GM18907 (cell line): Measurements from ENCODE around the gene AATK.

Experiments used
- ATAC-seq: cut with Tn5 transposase; IDR thresholded peaks from one replicate; pipeline ENCODE4 v1.9.1; 2021; ENCODE audit warnings: mild to moderate bottlenecking, moderate library complexity; ENCODE audit not compliant: unreplicated experiment

The AATK gene, protein sequence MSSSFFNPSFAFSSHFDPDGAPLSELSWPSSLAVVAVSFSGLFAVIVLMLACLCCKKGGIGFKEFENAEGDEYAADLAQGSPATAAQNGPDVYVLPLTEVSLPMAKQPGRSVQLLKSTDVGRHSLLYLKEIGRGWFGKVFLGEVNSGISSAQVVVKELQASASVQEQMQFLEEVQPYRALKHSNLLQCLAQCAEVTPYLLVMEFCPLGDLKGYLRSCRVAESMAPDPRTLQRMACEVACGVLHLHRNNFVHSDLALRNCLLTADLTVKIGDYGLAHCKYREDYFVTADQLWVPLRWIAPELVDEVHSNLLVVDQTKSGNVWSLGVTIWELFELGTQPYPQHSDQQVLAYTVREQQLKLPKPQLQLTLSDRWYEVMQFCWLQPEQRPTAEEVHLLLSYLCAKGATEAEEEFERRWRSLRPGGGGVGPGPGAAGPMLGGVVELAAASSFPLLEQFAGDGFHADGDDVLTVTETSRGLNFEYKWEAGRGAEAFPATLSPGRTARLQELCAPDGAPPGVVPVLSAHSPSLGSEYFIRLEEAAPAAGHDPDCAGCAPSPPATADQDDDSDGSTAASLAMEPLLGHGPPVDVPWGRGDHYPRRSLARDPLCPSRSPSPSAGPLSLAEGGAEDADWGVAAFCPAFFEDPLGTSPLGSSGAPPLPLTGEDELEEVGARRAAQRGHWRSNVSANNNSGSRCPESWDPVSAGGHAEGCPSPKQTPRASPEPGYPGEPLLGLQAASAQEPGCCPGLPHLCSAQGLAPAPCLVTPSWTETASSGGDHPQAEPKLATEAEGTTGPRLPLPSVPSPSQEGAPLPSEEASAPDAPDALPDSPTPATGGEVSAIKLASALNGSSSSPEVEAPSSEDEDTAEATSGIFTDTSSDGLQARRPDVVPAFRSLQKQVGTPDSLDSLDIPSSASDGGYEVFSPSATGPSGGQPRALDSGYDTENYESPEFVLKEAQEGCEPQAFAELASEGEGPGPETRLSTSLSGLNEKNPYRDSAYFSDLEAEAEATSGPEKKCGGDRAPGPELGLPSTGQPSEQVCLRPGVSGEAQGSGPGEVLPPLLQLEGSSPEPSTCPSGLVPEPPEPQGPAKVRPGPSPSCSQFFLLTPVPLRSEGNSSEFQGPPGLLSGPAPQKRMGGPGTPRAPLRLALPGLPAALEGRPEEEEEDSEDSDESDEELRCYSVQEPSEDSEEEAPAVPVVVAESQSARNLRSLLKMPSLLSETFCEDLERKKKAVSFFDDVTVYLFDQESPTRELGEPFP (N-terminal part only)

DNA sequence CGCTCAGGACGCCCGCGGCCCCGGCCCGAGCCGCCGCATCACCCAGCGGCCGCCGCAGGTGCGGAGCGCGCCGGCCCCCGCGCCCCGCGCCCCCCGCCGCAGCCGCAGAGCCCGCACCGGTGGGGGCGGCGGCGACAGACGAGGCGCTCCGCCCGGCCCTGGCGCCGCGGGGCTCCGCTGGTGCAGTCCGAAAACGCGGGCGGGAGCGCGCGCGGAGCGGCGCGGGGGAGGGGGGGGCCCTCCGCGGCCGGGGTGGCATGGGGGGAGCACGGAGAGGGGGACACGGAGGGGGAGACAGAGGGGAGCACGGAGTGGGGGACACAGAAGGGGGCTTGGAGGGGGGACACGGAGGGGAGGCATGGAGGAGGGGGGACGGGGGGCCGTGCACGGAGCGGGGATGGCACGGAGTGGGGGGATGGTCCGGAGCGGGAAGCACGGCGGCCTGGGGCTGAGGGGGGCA is at the start of gene AATK:
Gene AATK (minus strand): TSS at position 189 of the 460 bp plus-strand sequence. CDS start 229 bp downstream, outside the sequence.
- no peak for ATAC-seq

DNA sequence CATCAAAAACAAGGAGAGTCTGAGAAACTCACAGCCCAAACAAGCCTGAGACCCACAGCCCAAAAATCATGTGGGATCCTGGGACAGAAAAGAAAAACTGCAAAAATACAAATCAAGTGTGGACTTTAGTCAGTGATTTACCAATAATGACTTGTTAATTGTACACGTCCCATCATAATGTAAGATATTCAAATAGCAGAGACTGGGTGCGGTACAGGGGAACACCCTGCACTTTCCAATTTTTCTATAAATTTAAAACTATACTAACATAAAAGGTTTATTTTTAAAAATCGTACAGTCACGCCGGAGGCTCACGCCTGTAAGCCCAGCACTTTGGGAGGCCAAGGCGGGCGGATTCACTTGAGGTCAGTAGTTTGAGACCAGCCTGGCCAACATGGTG is 48.0 kb upstream of the AATK start:
- no peak for ATAC-seq

DNA sequence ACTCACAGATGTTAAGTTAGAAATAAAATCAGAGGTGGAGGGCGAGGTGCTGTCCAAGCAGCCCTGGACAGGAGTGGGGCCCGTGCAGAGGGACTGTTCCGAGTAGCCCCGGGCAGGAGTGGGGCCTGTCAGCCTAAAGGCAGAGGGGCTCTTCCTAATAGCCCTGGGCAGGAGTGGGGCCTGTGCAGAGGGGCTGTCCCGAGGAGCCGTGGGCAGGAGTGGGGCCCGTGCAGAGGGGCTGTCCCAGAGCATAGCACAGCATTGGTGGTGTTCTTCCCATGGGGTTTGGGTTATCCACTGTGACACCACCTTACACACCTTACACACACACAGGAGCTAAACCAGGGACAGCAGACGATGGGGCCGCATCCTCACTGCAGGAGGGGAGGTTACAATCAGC is 46.3 kb upstream of the AATK start:
- ATAC-seq: no peak

GRCh38 chr17:81210868-81211267 is 44.8 kb upstream of the AATK start:
- ATAC-seq: no peak

GRCh38 chr17:81210466-81210865 is 44.4 kb upstream of the AATK start:
- no peak for ATAC-seq

DNA sequence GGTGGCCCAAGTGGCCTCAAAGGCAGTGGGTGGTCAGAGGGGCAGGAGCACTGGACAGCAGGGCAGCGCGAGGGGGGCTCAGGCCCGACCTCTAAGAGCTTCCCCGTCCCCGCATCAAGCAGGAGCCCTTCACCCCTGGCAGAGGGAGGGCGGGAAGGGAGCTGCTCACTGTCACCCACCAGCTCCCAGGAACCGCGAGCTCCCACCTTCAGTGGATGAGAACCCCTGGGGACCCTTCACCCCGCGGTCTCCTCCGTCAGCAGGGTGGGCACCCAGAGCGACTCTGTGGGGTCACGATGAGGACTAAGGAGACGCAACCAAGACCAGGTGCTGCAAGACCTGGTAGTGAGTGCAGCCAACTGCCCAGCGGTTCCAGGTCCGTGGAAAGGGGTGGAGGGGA is 43.1 kb upstream of the AATK start:
- ATAC-seq: no peak

- ATAC-seq: no peak
These were observed 42.6 kb upstream of the AATK start for GRCh38 chr17:81208651-81209050.

- no peak for ATAC-seq
These were observed 41.9 kb upstream of the AATK start for GRCh38 chr17:81207610-81208581.

DNA sequence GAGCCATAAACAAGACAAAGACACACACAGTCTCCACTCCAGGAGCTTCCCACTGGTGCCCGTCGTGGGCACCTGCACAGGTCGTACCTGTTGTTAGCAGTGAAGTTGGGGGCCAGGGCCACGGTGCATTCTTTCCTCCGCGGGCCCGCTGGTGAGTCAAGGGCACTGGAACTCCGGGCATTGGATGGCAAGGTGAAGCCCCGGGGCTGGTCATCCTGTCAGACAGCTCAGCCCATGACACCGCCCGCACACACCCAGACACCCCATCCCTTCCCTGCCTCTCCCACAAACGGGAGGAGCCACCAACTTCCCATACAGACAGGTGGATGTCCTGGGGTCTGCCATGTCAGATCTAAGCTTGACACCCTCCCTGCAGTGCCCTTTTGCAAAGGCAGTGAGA is 40.6 kb upstream of the AATK start:
- ATAC-seq: no peak

DNA sequence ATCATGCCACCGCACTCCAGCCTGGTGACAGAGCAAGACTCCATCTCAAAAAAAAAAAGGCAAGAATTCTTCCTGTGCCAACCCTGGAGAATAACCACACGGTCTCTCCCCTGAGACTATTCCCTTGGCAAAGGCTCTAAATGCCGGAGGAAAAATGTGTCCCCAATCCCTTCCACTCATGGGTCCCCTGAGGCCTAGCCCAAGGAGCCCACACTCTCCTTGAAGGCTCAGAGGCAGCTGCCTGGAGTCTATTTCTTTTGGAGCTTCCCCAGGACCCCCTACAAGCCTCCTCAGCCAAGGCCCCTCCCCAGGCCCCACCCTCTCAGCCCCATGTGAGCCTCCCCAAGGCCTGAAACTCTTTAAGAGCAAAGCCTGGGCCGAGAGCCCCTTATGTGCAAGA is 40.1 kb upstream of the AATK start:
- ATAC-seq: no peak

GRCh38 chr17:81204578-81204977 is 38.6 kb upstream of the AATK start:
- ATAC-seq: no peak

DNA sequence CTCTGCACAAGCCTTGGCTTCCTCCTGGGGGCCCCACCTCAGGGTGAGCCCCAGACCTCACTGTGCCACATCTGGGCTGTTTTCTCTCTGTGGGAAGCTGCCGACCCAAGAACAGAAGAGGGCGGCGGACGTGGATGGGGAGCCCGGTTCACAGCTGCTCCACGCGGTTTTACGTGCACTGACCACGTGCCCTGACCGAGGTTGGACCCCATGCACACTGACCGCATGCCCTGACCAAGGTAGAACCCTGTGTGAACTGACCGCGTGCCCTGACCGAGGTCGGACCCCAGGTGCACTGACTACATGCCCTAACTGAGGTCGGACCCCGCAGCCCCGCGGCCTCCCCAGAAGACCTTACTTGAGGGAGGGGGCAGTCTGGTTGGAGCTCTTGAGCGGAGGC is 37.1 kb upstream of the AATK start:
- no peak for ATAC-seq

GRCh38 chr17:81202318-81202717 is 36.3 kb upstream of the AATK start:
- no peak for ATAC-seq

DNA sequence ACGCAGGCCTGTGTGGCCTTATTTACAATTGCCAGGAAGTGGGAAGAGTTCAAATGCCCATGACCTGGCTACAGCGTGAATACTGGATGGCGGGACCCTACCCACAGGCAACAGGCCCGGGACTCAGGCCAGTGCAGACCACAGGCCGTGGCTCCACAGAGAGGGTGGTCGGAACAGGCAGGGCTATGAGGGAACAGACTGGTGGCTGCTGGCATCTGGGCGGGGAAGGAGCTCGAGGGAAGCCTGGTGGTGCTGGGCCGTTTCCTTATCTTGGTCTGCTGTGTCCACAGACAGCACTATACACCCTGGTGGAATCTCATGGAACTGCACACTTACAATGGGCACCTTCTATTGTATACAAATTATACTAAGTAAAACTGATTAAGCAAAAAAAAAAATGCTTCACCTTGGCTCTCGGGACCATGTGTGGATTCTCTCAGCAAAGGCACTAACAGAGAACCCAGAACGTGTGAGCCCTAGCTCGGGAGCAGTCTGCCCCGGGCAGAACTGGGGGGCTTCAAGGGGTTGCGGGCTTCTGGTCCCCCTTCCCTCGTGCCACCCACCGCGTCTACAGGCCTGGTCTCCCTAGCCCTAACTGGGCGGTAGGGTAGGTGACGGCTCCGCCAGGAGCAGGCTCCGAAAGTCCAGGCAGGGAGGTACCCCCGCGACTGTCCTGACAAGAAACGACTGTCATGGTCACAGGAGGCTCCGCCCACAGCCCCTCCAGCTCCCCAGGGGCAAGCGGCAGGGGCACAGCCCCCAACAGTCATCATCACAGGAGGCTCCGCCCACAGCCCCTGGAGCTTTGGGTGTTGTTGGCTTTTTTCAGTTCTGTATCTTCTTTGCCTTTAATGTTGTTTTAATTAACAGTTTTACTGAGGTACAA is 34.9 kb upstream of the AATK start:
- ATAC-seq: no peak

GRCh38 chr17:81200201-81200600 is 34.2 kb upstream of the AATK start:
- no peak for ATAC-seq

DNA sequence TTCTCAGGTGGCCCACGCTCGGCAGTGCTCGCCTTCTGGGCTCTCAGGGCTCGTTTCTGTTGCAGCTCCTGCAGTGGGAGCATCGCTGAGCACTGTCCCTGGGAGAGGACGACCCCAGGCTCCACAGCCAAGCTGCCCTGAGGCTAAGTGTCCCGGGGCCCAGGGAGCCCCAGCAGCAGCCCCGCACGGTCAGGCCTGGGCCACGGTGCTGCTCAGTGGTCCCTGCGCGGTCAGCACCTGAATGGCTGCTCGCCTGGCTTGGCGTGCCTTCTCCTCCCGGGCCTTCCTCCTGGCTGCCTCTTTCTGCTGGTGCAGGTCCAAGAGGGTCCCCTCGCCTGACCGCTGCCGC is 33.4 kb upstream of the AATK start:
- no peak for ATAC-seq

- no peak for ATAC-seq
These were observed 32.9 kb upstream of the AATK start for GRCh38 chr17:81198826-81199481.

GRCh38 chr17:81197831-81198490 is 31.9 kb upstream of the AATK start:
- no peak for ATAC-seq
